SU-DHL-6 (cell line): ENCODE data around the gene AGTPBP1.

Experiments
- CTCF ChIP-seq: fragments of 200-600 bp; sonication (generic); IDR thresholded peaks from one replicate; pipeline ENCODE4 v1.5.1; 2017; ENCODE audit warnings: antibody characterized with exemption, mild to moderate bottlenecking, low read length, moderate library complexity; ENCODE audit not compliant: insufficient read depth, poor library complexity, severe bottlenecking
- EZH2phosphoT487 ChIP-seq: fragments of 200-600 bp; sonication (generic), shearing (Covaris generic); conservative IDR thresholded peaks from 2 replicates; pipeline ENCODE4 v1.6.1; 2018; ENCODE audit warnings: mild to moderate bottlenecking, antibody characterized with exemption, low read length, moderate library complexity, mixed read lengths

- TF ChIP-seq CTCF: no peak
- no peak for TF ChIP-seq EZH2phosphoT487
Observed at GRCh38 chr9:85543196-85543595, 198.6 kb downstream of the AGTPBP1 start.
